GM12873 (cell line): Measurements from ENCODE around the gene NT5DC4.

Experiments
- TF ChIP-seq, protein P1 (sequence below): IDR thresholded peaks from 2 replicates; pipeline ENCODE4 v1.5.1; 2012; ENCODE audit warnings: low read depth, mild to moderate bottlenecking, moderate library complexity, low read length, control low read depth; ENCODE audit not compliant: insufficient read depth; ENCODE audit errors: missing control alignments

Gene NT5DC4

GRCh38 chr2:112720785-112721184 is at the start of gene NT5DC4:
Gene NT5DC4, plus strand, starts transcription at chr2:112721020. Its CDS starts 60 bp downstream, at chr2:112721080.
- TF ChIP-seq, protein P1, sequence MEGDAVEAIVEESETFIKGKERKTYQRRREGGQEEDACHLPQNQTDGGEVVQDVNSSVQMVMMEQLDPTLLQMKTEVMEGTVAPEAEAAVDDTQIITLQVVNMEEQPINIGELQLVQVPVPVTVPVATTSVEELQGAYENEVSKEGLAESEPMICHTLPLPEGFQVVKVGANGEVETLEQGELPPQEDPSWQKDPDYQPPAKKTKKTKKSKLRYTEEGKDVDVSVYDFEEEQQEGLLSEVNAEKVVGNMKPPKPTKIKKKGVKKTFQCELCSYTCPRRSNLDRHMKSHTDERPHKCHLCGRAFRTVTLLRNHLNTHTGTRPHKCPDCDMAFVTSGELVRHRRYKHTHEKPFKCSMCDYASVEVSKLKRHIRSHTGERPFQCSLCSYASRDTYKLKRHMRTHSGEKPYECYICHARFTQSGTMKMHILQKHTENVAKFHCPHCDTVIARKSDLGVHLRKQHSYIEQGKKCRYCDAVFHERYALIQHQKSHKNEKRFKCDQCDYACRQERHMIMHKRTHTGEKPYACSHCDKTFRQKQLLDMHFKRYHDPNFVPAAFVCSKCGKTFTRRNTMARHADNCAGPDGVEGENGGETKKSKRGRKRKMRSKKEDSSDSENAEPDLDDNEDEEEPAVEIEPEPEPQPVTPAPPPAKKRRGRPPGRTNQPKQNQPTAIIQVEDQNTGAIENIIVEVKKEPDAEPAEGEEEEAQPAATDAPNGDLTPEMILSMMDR, result no peak

DNA sequence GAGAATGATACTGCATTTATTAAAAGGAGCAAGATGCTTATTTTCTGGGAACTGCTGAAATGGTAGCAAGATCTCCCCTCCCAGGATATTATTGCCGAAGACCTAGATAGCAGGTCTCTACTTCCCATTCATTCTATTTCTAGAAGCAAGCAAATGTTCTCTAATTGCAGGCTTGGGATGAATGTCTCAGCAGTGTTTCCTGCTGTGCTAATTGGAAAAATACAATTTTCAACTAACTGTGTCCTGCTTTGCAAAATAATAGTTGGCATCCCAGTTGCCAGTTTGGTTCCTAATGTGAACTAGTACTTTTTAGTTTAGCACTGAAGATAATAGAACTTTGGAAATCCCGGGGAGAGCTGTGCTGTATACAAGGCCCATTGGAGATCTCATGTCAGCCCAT is 49.0 kb upstream of the NT5DC4 start:
- TF ChIP-seq, protein P1, result no peak

DNA sequence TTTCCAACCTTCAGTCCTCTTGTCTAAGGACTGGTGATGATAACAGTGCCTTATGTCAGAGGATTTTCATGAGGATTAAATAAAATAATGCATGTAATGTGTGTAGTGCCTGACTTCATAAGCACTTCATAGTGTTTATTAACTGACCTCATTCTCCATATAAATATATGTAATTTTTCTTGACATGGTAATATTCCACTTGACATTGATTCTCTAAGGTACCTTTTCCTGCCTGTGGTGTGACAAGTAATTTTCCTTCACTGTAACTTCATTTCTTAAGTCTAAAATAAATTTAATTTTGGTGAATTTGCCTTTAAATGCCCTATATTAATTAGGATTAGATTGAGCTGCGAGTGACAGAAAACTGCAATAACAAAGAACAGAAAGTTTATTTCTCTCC is 47.8 kb upstream of the NT5DC4 start:
- TF ChIP-seq, protein P1, result no peak

DNA sequence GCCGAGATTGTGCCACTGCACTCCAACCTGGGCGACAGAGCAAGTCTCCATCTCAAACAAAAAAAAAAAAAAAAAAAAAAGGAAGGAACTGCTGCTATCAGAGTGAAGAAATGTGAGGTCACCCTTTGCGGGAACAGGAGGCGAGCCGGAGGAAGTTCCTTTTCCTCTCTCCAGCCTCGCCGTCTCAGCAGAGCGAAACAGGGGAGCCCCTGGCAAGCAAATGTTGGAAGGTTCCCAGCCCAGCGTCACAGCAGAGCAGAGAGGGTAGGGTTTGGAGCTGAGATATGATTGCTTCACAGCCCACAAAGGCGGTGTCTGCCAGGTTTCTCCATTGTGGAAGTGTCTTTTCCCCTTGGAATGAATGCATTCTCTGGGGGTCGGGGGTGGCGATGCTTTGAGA is 46.6 kb upstream of the NT5DC4 start:
- TF ChIP-seq, protein P1, result no peak

DNA sequence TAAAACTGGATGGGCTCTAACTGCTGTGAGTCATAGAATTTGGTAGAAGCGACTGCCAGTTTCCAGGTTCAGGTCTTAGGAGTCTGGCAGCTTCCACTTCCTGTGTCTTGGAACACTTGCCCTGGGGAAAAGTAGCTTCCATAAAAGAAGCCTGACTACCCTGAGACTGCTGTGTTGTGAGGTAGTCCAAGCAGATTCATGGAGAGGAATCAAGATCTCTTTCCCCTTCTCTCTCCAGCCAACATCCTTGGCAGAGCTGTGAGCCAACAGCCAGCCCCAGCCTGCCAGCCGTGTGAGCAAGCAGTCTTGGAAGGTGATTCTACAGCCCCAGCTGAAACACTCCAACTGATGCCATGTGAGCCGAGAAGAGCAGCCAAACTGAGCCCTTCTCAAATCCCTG is 41.3 kb upstream of the NT5DC4 start:
- TF ChIP-seq, protein P1, result no peak

DNA sequence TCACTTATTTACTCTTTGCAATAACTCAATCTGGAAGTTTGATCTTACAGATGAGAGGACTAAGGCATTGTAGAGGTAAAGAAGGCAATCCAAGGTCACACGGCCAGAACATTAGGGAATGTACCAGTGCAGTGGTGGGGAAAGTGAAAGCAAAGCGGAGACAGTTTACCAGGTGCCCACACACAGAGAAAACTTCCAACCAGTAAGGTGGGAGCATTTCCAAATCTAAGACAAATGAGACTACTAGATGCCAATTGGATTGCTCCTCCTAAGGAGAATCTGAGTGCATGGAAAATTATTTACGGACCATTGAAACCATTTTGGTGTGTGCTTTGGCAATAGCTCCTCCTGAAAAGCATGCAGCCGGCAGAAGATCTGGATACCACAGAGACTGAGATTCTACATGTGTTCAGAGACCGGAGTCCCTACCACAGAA is 40.1 kb upstream of the NT5DC4 start:
- TF ChIP-seq, protein P1, result no peak

DNA sequence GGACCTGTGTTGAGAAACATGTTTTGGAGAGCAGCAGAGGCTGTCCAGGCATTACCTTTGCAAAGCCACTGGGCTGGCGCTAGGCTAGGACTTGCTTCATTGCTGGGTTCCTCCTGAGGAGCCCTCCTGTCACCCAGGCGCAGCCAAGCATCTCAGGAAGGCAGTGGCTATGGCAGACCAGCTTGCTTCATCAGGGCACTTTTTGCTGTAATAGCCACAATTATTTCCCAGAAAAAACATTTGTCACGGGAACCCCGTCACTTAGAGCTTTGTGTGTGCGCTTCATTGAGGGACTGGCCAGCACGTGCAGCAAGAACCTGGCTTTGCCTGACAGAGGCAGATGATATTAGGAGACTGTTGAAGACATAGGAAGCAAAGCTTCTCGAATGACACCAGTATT is 38.7 kb upstream of the NT5DC4 start:
- TF ChIP-seq, protein P1, result no peak
